NCI-H460 (cell line): ENCODE measurements around the gene LYRM7. TPM values are rescaled to one million over a fixed set of nuclear protein-coding genes. Genes with fewer than 3 reads are reported as not detected.
"Not testable (repeated sequence)": the region's sequence is repeated elsewhere in the genome, so short reads cannot be mapped to it uniquely, and the experiment has no call there.

Experiments used
- DNase-seq: peaks from one replicate; pipeline ENCODE4 v3.0.0-alpha.2; 2016; ENCODE audit warnings: low read depth; ENCODE audit errors: extremely low read depth
- total RNA-seq: library from RNA; depleted of rRNA; stranded (reverse); fragments of >200 nt; shearing (Covaris generic); gene quantifications from 2 replicates; pipeline ENCODE4 v1.2.3, GENCODE V29; 2014

Gene LYRM7
- total RNA-seq, 1 experiment from 2014 or later = 14.8 TPM

DNA sequence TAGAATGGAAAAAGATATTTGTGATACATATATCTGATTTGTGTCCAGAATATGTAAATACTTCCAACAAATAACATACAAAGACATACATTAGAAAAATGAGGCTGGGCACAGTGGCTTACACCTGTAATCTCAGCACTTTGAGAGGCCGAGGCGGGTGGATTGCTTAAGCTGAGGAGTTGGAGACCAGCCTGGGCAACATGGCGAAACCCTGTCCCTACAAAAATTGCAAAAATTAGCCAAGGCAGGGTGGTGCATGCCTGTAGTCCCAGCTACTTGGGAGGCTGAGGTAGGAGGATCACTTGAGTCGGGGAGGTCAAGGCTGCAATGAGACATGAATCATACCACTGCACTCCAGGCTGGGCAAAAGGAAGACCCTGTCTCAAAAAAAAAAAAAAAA is 47.0 kb downstream of the LYRM7 start:
- no peak for DNase-seq

DNA sequence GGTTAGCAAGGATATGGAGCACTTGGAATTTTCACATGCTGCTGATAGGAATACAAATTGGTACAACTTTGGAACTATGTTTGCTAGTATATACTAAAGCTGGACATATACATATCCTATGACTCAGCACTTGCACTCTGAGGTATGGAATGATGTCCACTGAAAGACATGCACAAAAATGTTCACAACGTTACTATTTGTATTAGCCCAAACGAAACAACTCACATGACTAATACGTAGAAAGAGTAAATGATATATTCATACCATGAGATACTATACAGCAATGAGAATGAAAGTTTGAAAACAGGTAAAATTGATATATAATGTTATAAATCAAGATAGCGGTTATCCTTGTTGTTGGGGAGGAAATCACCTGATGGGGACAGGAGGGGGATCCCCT is 47.6 kb downstream of the LYRM7 start:
- DNase-seq = no peak

DNA sequence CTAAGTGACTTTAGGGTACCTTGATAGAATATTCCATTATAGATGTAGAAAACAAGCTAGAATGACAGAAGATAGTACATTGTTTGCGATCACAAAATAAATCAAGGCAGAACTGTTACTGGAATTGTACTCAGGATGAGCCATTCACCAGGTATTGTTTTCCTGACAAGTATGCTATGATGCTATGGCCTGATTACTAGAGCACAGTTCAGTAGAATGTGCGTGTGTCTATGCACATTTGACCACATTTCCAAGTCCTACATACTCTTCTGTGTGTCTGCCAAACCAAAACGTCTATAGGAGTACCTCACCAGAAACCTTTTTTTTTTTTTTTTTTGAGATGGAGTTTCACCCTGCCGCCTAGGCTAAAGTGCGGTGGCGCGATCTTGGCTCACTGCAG is 49.8 kb downstream of the LYRM7 start:
- DNase-seq = no peak

DNA sequence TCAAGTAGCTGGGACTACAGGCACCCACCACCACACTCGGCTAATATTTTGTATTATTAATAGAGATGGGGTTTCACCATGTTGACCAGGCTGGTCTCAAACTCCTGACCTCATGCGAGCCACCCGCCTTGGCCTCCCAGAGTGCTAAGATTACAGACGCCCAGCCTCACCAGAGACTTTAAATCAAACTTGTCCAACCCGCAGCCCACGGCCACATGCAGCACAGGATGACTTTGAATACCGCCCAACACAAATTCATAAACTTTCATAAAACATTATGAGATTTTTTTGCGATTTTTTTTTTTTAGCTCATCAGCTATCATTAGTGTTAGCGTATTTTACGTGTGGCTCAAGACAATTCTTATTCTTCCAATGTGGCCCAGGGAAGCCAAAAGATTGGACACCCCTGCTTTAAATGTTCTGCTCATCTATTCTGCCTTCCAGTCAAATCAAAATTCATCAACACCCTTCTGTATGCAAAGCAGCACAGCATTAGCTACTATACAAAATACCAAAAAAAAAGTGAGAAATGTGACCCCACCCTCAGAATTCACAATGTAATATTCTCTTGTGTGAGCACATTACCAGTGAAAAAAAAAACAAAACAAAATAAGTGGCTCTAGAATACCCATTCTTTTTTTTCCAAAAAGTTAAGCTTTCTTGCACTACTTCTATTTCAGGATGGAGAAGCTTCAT is 50.4 kb downstream of the LYRM7 start:
- DNase-seq = no peak

DNA sequence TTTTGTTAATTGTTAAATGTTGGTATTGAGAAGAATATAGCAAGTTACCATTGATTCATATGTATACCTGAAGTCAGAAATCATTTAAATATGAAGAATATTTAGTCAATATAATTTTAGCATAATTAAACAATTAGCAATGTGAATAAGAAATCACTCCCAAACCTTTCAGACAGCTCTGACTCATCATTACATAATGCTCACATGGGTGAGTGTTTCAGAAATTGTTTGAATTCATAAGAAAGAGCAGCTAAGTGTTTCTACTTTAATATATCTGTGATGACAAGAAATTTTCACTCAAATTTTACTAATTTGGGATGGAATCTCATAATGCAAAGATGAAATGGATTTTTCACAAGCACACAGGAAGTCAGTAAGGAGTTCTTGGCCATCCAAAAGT is 51.1 kb downstream of the LYRM7 start:
- DNase-seq = no peak

DNA sequence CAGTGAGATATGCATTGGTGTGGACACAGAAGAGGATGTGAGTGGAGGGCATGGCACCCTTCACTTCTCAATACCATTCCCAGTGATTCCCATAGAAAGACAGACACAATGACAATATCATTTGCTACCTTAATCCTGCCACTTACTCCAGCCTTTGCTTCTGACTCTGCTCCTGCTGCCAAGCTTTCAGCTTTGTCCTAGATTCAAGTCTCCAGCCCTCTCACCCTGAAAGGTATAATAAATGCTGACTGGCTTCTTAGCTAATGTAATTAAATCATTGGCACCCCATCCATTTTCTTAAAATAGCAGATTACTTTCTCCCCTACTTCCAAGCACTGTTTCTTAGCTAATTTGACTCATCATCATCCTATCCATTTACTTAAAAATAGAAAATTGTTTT is 52.0 kb downstream of the LYRM7 start:
- DNase-seq = no peak

DNA sequence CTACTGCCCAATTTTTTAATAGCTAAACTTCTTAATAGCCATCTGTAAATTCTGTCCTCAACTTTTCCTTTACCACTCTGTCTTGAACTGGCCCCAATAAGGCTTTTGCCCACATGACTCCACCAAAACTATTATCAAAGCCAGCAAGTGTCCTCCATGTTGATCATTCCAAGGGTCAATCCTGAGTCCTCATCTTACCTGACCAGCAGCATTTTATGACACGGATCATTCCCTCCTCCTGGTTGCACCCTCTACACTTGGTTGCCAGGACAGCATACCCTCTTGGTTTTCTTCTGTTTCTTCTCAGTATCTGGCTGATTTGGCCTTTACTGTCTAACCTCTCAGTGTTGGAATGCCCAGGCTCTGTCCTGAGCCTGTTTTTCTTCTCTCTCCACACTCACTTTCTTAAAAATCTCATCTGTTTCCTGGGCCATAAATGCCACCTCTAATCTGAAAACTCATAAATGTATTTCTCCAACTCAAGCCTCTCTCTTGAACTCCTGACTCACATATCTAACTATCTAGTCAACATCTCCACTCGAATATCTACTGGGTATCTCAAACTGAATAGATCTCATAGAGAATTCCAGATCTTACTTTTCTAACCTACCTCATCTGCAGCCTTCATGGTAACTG is 53.1 kb downstream of the LYRM7 start:
- no peak for DNase-seq

DNA sequence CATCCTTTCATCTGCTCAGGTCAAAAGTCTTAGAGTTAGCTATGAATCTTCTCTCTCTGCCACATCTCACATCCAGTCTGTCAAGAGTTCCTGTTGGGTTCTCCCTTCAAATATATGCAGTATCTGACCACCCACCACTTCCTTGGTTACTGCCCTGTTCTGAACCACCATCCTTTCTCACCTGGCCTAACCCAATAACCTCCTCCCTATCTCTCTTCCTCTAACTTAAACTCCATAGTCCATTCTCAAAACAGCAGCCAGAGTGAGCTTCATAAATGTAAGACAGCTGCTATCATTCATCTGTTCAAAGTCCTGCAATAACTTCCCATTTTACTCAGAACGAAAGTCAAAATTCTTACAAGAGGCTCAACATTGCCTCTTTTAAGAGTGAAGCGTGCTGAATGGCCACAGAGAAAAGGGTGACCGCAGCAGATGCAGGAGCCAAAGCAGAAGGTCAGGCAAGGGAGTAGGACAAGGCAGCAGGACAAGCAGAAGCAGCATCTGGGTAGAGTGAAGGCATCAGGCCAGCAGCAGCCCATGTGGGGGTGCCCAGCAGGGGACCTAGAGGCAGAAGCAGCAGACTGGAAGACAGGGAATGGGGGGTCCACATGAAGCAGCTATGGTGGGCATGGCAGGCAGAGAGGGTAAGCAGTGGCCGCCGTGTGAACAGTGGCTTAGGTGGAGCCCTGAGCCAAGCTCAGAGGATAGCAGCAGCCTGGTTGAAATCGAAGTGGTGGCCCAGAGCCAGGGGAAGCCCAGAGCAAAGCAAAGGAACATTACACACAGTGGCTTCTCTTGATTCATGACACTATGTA is 53.9 kb downstream of the LYRM7 start:
- no peak for DNase-seq

DNA sequence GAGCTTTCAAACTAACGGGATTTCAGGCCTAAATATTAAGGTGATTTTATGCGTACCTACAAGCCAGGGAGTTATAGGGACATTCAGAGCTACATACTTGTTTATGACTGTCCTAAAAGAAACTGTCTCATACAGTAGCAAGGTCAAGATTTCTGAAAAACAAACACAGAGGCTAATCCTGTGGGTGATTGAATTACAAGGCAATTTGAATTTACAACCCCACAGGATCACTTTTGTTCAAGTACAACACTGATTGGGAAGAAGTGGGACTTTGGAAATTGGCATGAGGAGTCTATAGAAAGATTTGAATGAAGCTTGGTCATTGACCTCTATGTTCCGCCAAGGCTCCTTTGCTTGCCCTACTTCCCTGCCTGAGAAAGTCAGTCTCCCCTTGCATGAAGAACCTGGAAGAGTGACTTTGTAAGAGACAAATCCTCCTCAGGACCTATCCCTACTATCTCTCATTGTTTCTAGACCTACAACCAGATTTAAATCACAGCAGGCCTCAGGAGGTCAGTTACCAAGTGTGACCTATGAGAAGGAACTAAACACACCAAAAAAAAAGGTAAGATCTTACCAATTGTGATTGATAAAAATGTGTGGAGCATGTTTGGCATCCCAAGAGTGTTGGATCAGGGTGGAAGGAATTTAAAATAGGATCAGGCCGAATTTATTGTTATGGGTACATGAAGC is 54.7 kb downstream of the LYRM7 start:
- DNase-seq = no peak

DNA sequence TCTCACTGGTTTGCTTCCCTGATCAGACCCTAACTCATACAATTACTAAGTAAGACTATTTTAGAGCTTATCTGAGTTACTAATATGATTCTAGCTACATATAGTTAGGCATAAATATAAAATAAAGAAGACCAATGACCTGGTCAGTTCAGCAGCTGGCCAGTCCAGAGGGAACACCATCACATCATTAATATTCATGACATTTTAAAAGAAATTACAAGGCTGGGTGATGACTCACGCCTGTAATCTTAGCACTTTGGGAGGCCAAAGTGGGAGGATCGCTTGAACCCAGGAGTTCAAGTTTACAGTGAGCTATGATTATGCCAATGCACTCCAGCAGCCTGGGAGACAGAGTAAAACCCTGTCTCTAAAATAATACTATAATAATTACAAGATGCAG is 56.2 kb downstream of the LYRM7 start:
- no peak for DNase-seq

DNA sequence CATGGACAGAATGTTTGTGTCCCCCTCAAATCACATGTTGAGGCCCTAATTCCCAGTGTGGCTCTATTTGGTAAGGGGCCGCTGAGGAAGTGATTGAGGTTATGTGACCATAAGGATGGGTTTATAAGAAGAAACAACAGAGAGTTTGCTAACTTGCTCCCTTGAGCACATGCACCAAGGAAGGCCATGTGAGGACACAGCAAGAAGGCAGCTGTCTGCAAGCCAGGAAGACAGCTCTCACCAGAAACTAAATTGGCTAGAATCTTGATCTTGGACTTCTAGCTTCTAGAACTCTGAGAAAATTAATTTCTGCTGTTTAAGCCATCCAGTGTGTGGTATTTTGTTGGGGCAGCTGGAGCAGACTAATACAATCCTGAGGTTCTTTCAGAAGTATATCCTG is 57.9 kb downstream of the LYRM7 start:
- no peak for DNase-seq

DNA sequence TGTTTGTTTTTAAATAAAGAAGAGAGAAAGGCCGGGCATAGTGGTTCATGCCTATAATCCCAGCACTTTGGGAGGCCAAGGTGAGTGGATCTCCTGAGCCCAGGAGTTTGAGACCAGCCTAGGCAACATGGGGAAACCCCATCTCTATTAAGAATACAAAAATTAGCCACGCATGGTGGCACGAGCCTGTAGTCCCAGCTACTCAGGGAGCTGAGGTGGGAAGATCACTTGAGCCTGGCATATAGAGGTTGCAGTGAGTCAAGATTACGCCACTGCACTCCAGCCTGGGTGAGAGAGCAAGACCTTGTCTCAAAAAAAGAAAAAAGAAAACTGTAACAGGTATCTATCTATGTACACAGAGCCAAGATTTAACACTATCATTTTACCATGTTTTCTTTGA is 58.9 kb downstream of the LYRM7 start:
- DNase-seq = no peak

DNA sequence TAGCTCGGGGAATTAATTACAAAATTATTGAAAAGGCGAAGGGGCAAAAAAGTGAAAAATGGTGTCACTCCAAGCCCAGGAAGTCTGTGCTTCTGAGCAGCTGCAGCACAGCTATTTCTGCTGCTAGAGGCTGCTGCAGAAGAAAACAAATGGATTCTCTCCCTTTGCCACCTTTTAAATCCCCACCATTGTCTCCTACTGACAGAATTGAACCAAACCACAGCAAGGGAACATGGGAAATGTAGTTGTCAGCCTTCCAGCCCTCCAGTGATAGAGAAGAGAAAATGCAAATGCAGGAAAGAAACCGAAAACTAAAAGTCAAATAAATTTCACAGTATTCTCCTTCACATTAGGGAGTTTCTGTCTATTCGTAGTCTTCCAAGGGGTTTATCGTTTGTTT is 59.7 kb downstream of the LYRM7 start:
- DNase-seq = no peak

DNA sequence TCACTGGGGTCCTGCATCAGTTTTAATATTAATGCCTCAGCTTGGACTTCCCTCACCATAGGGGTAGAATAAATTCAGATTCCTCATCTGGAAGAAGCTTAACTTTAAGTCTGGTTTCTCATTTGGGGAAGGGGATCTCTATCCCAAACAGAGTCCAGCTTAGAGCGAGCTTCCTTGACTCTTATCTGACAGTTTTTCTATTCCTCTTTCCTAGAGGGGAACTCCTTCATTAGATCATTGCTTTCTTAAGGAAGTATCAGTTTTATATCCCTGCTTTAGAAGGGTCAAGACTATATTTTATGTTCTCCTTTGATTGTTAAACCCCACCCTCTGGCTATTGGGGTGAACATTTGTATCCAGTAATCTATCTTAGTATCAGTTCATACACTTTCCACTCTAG is 68.9 kb downstream of the LYRM7 start:
- no peak for DNase-seq

DNA sequence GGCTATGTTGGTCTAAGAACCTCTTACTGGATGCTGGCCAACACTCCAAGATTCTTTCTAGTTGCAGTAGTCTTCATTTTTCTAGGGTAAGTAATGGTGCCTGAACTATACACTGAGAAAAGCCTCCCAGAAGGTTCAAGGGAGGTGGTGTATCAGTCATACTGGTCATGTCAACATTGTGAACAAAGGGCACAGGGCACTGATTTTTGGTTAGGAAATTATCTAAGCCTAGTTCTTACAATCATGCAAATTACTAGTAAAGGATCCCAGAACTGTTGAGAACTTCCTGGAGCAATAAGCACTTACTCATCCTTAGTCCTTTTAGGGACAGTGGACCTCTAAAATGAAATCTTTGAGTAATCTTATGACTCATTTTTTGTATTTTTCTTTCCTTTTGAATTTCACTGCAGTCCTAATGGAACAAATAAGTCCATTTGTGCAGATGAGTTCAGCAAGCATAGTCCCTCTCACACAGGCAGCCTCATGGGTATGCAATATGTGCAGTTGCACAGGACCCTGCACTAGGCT is 72.0 kb downstream of the LYRM7 start:
- DNase-seq = no peak

DNA sequence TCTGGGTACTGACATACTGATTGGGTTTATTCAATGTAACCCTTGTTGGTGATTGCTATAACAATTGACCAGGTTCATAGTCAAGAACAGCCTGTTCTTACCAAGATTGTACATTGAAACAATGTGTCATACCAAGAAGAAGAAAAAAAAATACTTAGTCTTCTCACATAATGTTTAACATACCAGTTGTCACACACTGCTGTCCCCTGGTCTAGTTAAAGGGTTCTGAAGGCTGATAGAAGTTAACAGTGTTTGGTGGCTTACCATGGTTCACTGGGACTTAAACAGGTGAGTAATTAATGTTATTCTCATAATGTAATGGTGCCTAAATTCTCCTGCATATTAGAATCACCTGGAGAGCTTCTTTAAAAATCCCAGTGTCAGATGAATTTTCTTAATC is 74.6 kb downstream of the LYRM7 start:
- DNase-seq = no peak

DNA sequence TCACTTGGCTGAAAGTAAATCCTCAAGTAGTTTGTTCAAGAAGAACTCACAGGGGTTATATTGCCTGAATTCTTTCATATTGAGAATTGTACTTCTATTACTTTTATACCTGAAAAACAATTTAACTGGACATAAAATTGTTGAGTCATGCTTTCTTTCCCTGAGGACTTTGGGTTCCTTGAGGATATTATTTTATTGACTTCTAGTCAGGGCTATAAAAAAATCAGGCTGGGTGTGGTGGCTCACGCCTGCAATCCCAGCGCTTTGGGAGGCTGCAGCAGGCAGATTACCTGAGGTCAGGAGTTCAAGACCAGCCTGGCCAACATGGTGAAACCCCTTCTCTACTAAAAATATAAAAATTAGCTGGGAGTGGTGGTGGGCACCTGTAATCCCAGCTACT is 75.2 kb downstream of the LYRM7 start:
- no peak for DNase-seq

DNA sequence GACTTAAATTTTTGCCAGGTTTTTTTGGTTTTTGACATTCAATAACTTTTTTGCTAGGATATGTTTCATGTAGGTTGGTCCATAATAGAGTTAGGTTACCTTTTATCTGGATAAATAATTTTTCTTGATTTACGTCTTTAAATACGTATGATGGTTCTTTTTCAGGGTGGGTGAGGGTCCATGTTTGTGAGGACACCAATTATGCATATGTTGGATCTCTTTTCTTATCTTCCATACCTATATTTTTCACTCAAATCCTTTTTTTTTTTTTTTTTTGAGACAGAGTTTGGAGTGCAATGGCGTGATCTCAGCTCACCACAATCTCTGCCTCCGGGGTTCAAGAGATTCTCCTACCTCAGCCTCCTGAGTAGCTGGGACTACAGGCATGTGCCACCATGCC is 75.8 kb downstream of the LYRM7 start:
- DNase-seq = no peak

DNA sequence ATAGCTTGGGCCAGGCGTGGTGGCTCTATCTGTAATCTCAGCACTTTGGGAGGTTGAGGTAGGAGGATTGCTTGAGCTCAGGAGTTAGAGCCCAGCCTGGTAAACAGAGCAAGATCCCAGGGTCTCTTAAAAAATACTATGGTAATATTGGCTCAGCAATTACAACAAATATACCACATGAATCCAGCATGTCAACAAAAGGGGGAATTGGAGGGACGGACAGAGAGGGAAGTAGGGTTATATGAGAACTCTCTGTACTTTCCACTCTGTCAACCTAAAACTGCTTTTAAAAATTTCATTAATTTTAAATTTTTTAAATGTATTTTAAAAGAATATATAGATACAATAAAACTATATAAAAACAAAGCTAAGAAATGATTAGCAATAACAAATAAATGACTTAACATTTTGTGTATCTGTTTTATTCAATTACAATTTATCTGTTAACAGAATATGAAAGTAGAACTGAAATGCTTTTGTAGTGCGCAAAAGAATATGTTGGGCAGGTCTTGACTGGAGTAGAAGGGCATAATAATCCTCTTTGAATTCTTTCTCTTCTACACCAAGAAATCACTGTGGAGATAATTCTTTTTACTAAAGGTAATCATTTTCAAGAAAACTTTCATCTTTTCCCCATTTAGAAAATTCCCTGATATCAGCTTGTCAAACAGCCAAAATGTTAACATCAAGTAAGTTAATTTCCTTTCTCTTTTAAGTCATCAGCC is 80.2 kb downstream of the LYRM7 start:
- no peak for DNase-seq

DNA sequence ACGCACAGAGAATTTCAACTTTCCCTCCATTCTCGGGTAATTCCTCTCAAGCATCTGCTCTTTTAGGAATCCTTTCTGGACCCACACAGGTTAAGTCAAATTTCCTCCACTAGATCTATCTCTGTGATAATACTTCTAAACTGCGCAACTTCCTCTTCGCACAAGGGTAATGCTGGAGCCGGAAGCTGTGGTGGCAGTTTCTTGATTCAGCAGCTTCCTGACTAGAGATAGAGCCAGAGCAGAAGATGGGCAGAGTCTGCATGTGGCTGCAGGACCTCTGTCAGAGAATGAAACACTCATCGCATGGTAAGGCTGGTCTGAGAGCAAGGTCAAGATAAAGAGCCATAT is 82.1 kb downstream of the LYRM7 start:
- DNase-seq = no peak

DNA sequence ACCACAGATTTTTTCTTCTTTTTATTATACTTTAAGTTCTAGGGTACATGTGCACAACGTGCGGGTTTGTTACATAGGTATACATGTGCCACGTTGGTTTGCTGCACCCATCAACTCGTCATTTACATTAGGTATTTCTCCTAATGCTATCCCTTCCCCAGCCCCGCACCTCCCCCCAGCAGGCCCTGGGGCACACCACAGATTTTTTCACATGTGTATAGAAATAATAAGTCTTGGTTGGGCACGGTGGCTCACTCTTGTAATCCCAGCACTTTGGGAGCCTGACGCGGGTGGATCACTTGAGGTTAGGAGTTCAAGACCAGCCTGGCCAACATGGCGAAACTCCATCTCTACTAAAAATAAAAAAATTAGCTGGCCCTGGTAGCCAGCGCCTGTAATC is 83.3 kb downstream of the LYRM7 start:
- not testable (repeated sequence) for DNase-seq
